DOHH2 (cell line): ENCODE results near the gene NUP160.
"Not testable (repeated sequence)": the region's sequence is repeated elsewhere in the genome, so short reads cannot be mapped to it uniquely, and the experiment has no call there.

Experiments used
- H3F3A ChIP-seq: fragments of 200-600 bp; sonication (generic), shearing (Covaris generic); 2 replicates; pipeline ENCODE4 v1.6.0; 2016; ENCODE audit warnings: antibody characterized with exemption, mild to moderate bottlenecking; ENCODE audit not compliant: control insufficient read depth, insufficient read depth
- H3K27ac ChIP-seq: fragments of 200-600 bp; sonication (generic); 2 replicates; pipeline ENCODE4 v1.5.1; 2014; ENCODE audit warnings: low read depth, mild to moderate bottlenecking, low read length, moderate library complexity
- H3K27me3 ChIP-seq: fragments of 200-600 bp; sonication (generic); 2 replicates; pipeline ENCODE4 v1.6.1; 2014; ENCODE audit warnings: mild to moderate bottlenecking, low read length, mixed read lengths; ENCODE audit not compliant: control insufficient read depth
- H3K36me3 ChIP-seq: fragments of 200-600 bp; sonication (generic); 2 replicates; pipeline ENCODE4 v1.6.1; 2014; ENCODE audit warnings: mild to moderate bottlenecking, low read length, moderate library complexity, mixed read lengths; ENCODE audit not compliant: control insufficient read depth
- H3K4me1 ChIP-seq: fragments of 200-600 bp; sonication (generic); 2 replicates; pipeline ENCODE4 v1.6.1; 2014; ENCODE audit warnings: mild to moderate bottlenecking, low read length, mixed read lengths; ENCODE audit not compliant: control insufficient read depth
- H3K4me2 ChIP-seq: fragments of 200-600 bp; sonication (generic); 2 replicates; pipeline ENCODE4 v1.6.0; 2014; ENCODE audit warnings: mild to moderate bottlenecking, low read length, moderate library complexity
- H3K4me3 ChIP-seq: fragments of 200-600 bp; sonication (generic); 2 replicates; pipeline ENCODE4 v1.5.1; 2014; ENCODE audit warnings: mild to moderate bottlenecking, low read length, mixed read lengths
- H3K79me2 ChIP-seq: fragments of 200-600 bp; sonication (generic); 2 replicates; pipeline ENCODE4 v1.6.1; 2014; ENCODE audit warnings: mild to moderate bottlenecking, low read length, mixed read lengths; ENCODE audit not compliant: control insufficient read depth
- H3K9me2 ChIP-seq: fragments of 200-600 bp; sonication (generic); replicated peaks from 2 replicates; pipeline ENCODE4 v1.6.1; 2014; ENCODE audit warnings: mild to moderate bottlenecking, low read length, mixed read lengths; ENCODE audit not compliant: control insufficient read depth
- H3K9me3 ChIP-seq: fragments of 200-600 bp; sonication (generic); 2 replicates; pipeline ENCODE4 v1.6.1; 2014; ENCODE audit warnings: antibody characterized with exemption, low read length, mixed read lengths; ENCODE audit not compliant: control insufficient read depth, insufficient read depth
- H4K20me1 ChIP-seq: fragments of 200-600 bp; sonication (generic); 2 replicates; pipeline ENCODE4 v1.6.0; 2014; ENCODE audit warnings: low read depth, mild to moderate bottlenecking, antibody characterized with exemption, low read length, moderate library complexity; ENCODE audit not compliant: control insufficient read depth, insufficient read depth
- EZH2phosphoT487 ChIP-seq: fragments of 200-600 bp; sonication (generic); IDR thresholded peaks from 2 replicates; pipeline ENCODE4 v1.6.1; 2017; ENCODE audit warnings: borderline replicate concordance, mild to moderate bottlenecking, antibody characterized with exemption, low read length, moderate library complexity, mixed read lengths
- TF ChIP-seq, protein P1 (sequence below): fragments of 200-600 bp; sonication (generic); IDR thresholded peaks from one replicate; pipeline ENCODE4 v1.5.1; 2014; ENCODE audit warnings: antibody characterized with exemption, mild to moderate bottlenecking, low read depth, low read length; ENCODE audit not compliant: poor library complexity, severe bottlenecking

Gene NUP160

GRCh38 chr11:47870404-47870803, 22.3 kb upstream of the NUP160 start:
- no peaks in the 10 kb centered on the region for H4K20me1 ChIP-seq
- H3K27ac ChIP-seq, result no peak overlapping the region
- TF ChIP-seq EZH2phosphoT487, result no peak
- TF ChIP-seq, protein P1, sequence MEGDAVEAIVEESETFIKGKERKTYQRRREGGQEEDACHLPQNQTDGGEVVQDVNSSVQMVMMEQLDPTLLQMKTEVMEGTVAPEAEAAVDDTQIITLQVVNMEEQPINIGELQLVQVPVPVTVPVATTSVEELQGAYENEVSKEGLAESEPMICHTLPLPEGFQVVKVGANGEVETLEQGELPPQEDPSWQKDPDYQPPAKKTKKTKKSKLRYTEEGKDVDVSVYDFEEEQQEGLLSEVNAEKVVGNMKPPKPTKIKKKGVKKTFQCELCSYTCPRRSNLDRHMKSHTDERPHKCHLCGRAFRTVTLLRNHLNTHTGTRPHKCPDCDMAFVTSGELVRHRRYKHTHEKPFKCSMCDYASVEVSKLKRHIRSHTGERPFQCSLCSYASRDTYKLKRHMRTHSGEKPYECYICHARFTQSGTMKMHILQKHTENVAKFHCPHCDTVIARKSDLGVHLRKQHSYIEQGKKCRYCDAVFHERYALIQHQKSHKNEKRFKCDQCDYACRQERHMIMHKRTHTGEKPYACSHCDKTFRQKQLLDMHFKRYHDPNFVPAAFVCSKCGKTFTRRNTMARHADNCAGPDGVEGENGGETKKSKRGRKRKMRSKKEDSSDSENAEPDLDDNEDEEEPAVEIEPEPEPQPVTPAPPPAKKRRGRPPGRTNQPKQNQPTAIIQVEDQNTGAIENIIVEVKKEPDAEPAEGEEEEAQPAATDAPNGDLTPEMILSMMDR, result no peak
- H3K36me3 ChIP-seq, result no peaks in the 10 kb centered on the region
- no peak overlapping the region for H3K4me2 ChIP-seq
- H3F3A ChIP-seq, result no peaks in the 10 kb centered on the region
- H3K9me2 ChIP-seq, result no peaks in the 10 kb centered on the region
- H3K79me2 ChIP-seq, result no peaks in the 10 kb centered on the region
- H3K4me1 ChIP-seq, result no peaks in the 10 kb centered on the region
- peaks cover 38% of the 10 kb centered on the region for H3K27me3 ChIP-seq
- H3K9me3 ChIP-seq, result peaks cover 6% of the 10 kb centered on the region
- no peak overlapping the region for H3K4me3 ChIP-seq

DNA sequence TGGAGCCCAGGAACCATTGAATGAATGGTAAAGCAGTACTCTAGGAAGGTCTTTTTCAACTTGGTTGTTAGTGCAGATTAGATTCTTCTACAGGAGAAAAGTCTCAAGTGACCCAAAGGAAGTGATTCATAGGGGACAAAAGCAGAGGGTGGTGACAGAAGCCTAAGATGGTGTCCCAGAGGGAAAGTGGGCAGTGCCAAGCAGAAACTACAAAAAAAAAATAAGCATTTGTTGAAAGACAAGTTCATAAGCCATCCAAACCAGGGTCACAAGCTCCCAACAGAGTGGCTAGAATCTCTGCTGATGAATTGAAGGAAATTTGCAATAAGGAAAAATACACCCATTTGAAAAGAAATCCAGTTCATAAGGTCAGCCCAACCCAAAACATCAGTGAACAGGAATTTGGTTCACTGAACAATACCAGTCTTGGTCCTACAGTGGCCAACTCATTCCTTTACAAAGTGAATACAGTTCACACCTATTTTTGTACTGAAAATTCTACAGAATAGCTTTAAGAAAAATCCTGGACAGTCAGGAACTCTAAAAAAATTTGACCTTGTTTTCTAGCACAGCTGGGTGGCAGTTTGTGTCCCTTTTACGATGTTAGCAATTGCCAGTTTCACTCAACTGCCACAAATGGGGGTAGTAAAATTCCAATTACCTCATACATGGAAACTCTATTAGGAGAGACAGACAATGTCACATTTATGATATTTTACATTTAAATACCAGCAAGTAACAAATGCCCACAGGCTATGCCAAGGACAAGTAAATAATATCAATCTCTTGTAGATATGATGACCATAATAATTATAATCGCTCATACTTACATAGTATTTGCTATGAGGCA, 21.6 kb upstream of the NUP160 start:
- no peaks in the 10 kb centered on the region for H3K79me2 ChIP-seq
- H4K20me1 ChIP-seq, result no peaks in the 10 kb centered on the region
- no peak overlapping the region for H3K4me3 ChIP-seq
- no peaks in the 10 kb centered on the region for H3K36me3 ChIP-seq
- H3K27ac ChIP-seq, result no peak overlapping the region
- H3K27me3 ChIP-seq, result peaks cover 45% of the 10 kb centered on the region
- no peaks in the 10 kb centered on the region for H3K9me2 ChIP-seq
- TF ChIP-seq, protein P1, result no peak
- TF ChIP-seq EZH2phosphoT487, result no peak
- H3F3A ChIP-seq, result peaks cover 4% of the 10 kb centered on the region; the same call in 1 of the 2 replicates
- H3K4me2 ChIP-seq, result no peak overlapping the region
- H3K4me1 ChIP-seq, result peaks cover 5% of the 10 kb centered on the region
- H3K9me3 ChIP-seq, result peaks cover under 1% of the 10 kb centered on the region; the same call in 1 of the 2 replicates

GRCh38 chr11:47867823-47868222, 19.7 kb upstream of the NUP160 start:
- Histone ChIP-seq H3K9me2 (no peaks in the 10 kb centered on the region), H3K27ac (no peak overlapping the region), H3K4me1 (peaks cover 25% of the 10 kb centered on the region), H3K4me3 (no peak overlapping the region), H3K9me3 (no peaks in the 10 kb centered on the region), H3K36me3 (no peaks in the 10 kb centered on the region), H3K4me2 (no peak overlapping the region), H3K79me2 (no peaks in the 10 kb centered on the region), H3F3A (peaks cover 17% of the 10 kb centered on the region), H4K20me1 (peaks cover 6% of the 10 kb centered on the region; the same call in 1 of the 2 replicates), H3K27me3 (peaks cover 59% of the 10 kb centered on the region)
- TF ChIP-seq, protein P1, result no peak
- no peak for TF ChIP-seq EZH2phosphoT487

- H3F3A ChIP-seq, result peaks cover 19% of the 10 kb centered on the region
- H3K4me3 ChIP-seq, H3K4me2 ChIP-seq: not testable (repeated sequence)
These were observed 18.7 kb upstream of the NUP160 start for GRCh38 chr11:47866892-47867291.

More at GRCh38 chr11:47866892-47867291, 18.7 kb upstream of the NUP160 start:
- peaks cover 33% of the 10 kb centered on the region for H3K4me1 ChIP-seq
- H3K27ac ChIP-seq, H3K9me3 ChIP-seq, H3K79me2 ChIP-seq, H4K20me1 ChIP-seq, H3K9me2 ChIP-seq, H3K36me3 ChIP-seq: not testable (repeated sequence)
- H3K27me3 ChIP-seq, result peaks cover 68% of the 10 kb centered on the region
